H1 (cell line): ENCODE results near the gene TYK2. TPM values are rescaled to one million over a fixed set of nuclear protein-coding genes. Genes with fewer than 3 reads are reported as not detected.

ENCODE experiments used
- CTCF ChIA-PET: fragments of 300-600 bp; sonication (Branson Sonifier 250); formaldehyde crosslinking; loops from one replicate; lab custom pipeline; 2021; ENCODE audit not compliant: partially characterized antibody; lab: Charles Lee
- POLR2A ChIA-PET: fragments of 300-600 bp; sonication (Branson Sonifier 250); formaldehyde crosslinking; loops from one replicate; lab custom pipeline; 2021; ENCODE audit warnings: inconsistent platforms; ENCODE audit not compliant: partially characterized antibody; lab: Charles Lee
- DNase-seq, 2 experiments: peaks; one replicate each; pipeline versions ENCODE4 v3.0.0 to v3.0.0-alpha.2; 2010 to 2022; ENCODE audit warnings: low spot score in 2 of 2, low read depth in 1 of 2, mixed read lengths in 1 of 2
- FAIRE-seq: peaks from 2 replicates; lab custom pipeline; 2011; peaks lifted over from hg19 to GRCh38; lab: Jason Lieb, UNC
- H2AFZ ChIP-seq: 2 replicates; pipeline ENCODE4 v1.8.1; 2012; ENCODE audit warnings: low read length, inconsistent platforms
- H2AK5ac ChIP-seq: 2 replicates; pipeline ENCODE4 v1.6.1; 2013; ENCODE audit warnings: low read depth, low read length
- H2BK120ac ChIP-seq: replicated peaks from 2 replicates; pipeline ENCODE3; 2013; ENCODE audit warnings: low read depth, low read length, inconsistent platforms
- H2BK12ac ChIP-seq: 2 replicates; pipeline ENCODE4 v1.6.1; 2013; ENCODE audit warnings: low read depth, low read length
- H2BK15ac ChIP-seq: 2 replicates; pipeline ENCODE4 v1.6.1; 2013; ENCODE audit warnings: low read length
- H2BK20ac ChIP-seq: 2 replicates; pipeline ENCODE4 v1.6.1; 2013; ENCODE audit warnings: low read length
- H2BK5ac ChIP-seq: 2 replicates; pipeline ENCODE4 v1.6.1; 2013; ENCODE audit warnings: low read depth, low read length
- H3K14ac ChIP-seq: 2 replicates; pipeline ENCODE4 v1.6.1; 2013; ENCODE audit warnings: inconsistent platforms; ENCODE audit not compliant: insufficient read length
- H3K18ac ChIP-seq: 2 replicates; pipeline ENCODE4 v1.6.1; 2013; ENCODE audit warnings: low read length; ENCODE audit errors: extremely low read depth
- H3K23ac ChIP-seq: 2 replicates; pipeline ENCODE4 v1.6.1; 2013; ENCODE audit warnings: inconsistent platforms; ENCODE audit not compliant: insufficient read length
- H3K23me2 ChIP-seq: 2 replicates; pipeline ENCODE4 v1.6.1; 2013; ENCODE audit warnings: low read depth, low read length
- H3K27ac ChIP-seq: 2 replicates; pipeline ENCODE4 v1.6.1; 2011; ENCODE audit warnings: low read depth, low read length, inconsistent platforms
- H3K27me3 ChIP-seq, 4 experiments: replicated peaks in 1 of 4; 1 replicate in 1 of 4; 2 replicates in 3 of 4; pipeline versions ENCODE4 v1.6.1 to v1.8.1; 2011 to 2013; ENCODE audit warnings: low read length in 3 of 4, mild to moderate bottlenecking in 3 of 4, inconsistent platforms in 2 of 4, mixed read lengths in 2 of 4, moderate library complexity in 1 of 4; ENCODE audit not compliant: control insufficient read depth in 3 of 4, insufficient read depth in 3 of 4; ENCODE audit errors: extremely low read depth in 1 of 4
- H3K36me3 ChIP-seq, 4 experiments: 2 replicates each; pipeline versions ENCODE4 v1.6.1 to v1.8.1; 2011 to 2013; ENCODE audit warnings: mild to moderate bottlenecking in 4 of 4, low read length in 3 of 4, moderate library complexity in 2 of 4, control low read depth in 1 of 4, inconsistent platforms in 1 of 4; ENCODE audit not compliant: insufficient read depth in 4 of 4, control insufficient read depth in 2 of 4
- H3K4ac ChIP-seq: replicated peaks from 2 replicates; pipeline ENCODE3; 2013; ENCODE audit warnings: low read length, low read depth, mixed read lengths, inconsistent platforms; ENCODE audit not compliant: insufficient read length
- H3K4me1 ChIP-seq, 4 experiments: replicated peaks in 1 of 4; 1 replicate in 1 of 4; 2 replicates in 3 of 4; pipeline versions ENCODE4 v1.6.1 to v1.8.1; 2011 to 2013; ENCODE audit warnings: low read length in 3 of 4, inconsistent platforms in 2 of 4, mixed read lengths in 1 of 4; ENCODE audit not compliant: insufficient read depth in 4 of 4, control insufficient read depth in 3 of 4
- H3K4me2 ChIP-seq, 2 experiments: 2 replicates each; pipeline versions ENCODE4 v1.6.1 to v1.8.1; 2011 to 2013; ENCODE audit warnings: low read depth in 2 of 2, low read length in 2 of 2, control low read depth in 1 of 2, inconsistent platforms in 1 of 2, mild to moderate bottlenecking in 1 of 2; ENCODE audit not compliant: insufficient read depth in 1 of 2
- H3K4me3 ChIP-seq, 4 experiments: fragments of 200-600, 300-600 bp in 1 of 4; sonication (generic), shearing (Covaris generic), sonication (Bioruptor Twin) in 1 of 4; 2 replicates each; pipeline versions ENCODE4 v1.5.1 to v1.8.1; 2011 to 2016; ENCODE audit warnings: low read length in 4 of 4, low read depth in 3 of 4, control low read depth in 2 of 4, inconsistent platforms in 2 of 4, mild to moderate bottlenecking in 2 of 4, mixed read lengths in 1 of 4, moderate library complexity in 1 of 4; ENCODE audit not compliant: insufficient read depth in 2 of 4; ENCODE audit errors: extremely low read depth in 1 of 4
- H3K56ac ChIP-seq: replicated peaks from 2 replicates; pipeline ENCODE3; 2013; ENCODE audit warnings: low read depth, mild to moderate bottlenecking, mixed read lengths, low read length, inconsistent platforms; ENCODE audit not compliant: insufficient read length
- H3K79me1 ChIP-seq: 2 replicates; pipeline ENCODE4 v1.6.1; 2013; ENCODE audit warnings: low read depth, low read length, control low read depth
- H3K79me2 ChIP-seq, 2 experiments: 2 replicates each; pipeline versions ENCODE4 v1.6.1 to v1.8.1; 2012 to 2013; ENCODE audit warnings: low read length in 2 of 2, mild to moderate bottlenecking in 2 of 2, inconsistent platforms in 1 of 2; ENCODE audit not compliant: insufficient read depth in 2 of 2, control insufficient read depth in 1 of 2
- H3K9ac ChIP-seq, 4 experiments: replicated peaks in 1 of 4; 1 replicate in 1 of 4; 2 replicates in 3 of 4; pipeline versions ENCODE4 v1.6.1 to v1.8.1; 2011 to 2013; ENCODE audit warnings: low read depth in 3 of 4, low read length in 3 of 4, control low read depth in 2 of 4, mild to moderate bottlenecking in 2 of 4, moderate library complexity in 2 of 4, inconsistent platforms in 1 of 4; ENCODE audit errors: extremely low read depth in 1 of 4
- H3K9me3 ChIP-seq, 2 experiments: 2 replicates each; pipeline versions ENCODE4 v1.6.1 to v1.8.1; 2012 to 2013; ENCODE audit warnings: mild to moderate bottlenecking in 2 of 2, moderate library complexity in 2 of 2, control low read depth in 1 of 2, inconsistent platforms in 1 of 2, low read depth in 1 of 2, low read length in 1 of 2, mixed read lengths in 1 of 2; ENCODE audit not compliant: insufficient read depth in 2 of 2
- H4K20me1 ChIP-seq, 2 experiments: replicated peaks in 1 of 2; 2 replicates each; pipeline versions ENCODE3 to v1.8.1; 2011 to 2013; ENCODE audit warnings: inconsistent platforms in 2 of 2, low read length in 2 of 2, mild to moderate bottlenecking in 1 of 2; ENCODE audit not compliant: insufficient read depth in 2 of 2, control insufficient read depth in 1 of 2
- H4K5ac ChIP-seq: 2 replicates; pipeline ENCODE4 v1.6.1; 2013; ENCODE audit warnings: low read length, low read depth, mixed read lengths, inconsistent platforms; ENCODE audit not compliant: insufficient read length
- H4K8ac ChIP-seq: 2 replicates; pipeline ENCODE4 v1.8.0; 2013; ENCODE audit warnings: mild to moderate bottlenecking, moderate library complexity, low read length, inconsistent platforms; ENCODE audit not compliant: insufficient read depth; ENCODE audit errors: extremely low read depth
- H4K91ac ChIP-seq: replicated peaks from 2 replicates; pipeline ENCODE3; 2013; ENCODE audit warnings: low read length, mixed read lengths, inconsistent platforms; ENCODE audit not compliant: insufficient read length
- EGR1 ChIP-seq: IDR thresholded peaks from 2 replicates; pipeline ENCODE4 v1.6.1; 2011; ENCODE audit warnings: low read depth, low read length, borderline replicate concordance
- POU5F1 ChIP-seq: IDR thresholded peaks from 2 replicates; pipeline ENCODE4 v1.6.1; 2011; ENCODE audit warnings: low read depth, mild to moderate bottlenecking, low read length, moderate library complexity
- SP4 ChIP-seq: IDR thresholded peaks from 2 replicates; pipeline ENCODE4 v1.6.1; 2012; ENCODE audit warnings: low read length, inconsistent platforms
- SRF ChIP-seq: IDR thresholded peaks from 2 replicates; pipeline ENCODE4 v1.6.1; 2011; ENCODE audit warnings: mild to moderate bottlenecking, low read depth, low read length, moderate library complexity
- SUZ12 ChIP-seq: fragments of 200-600 bp; sonication (generic); IDR thresholded peaks from 2 replicates; pipeline ENCODE4 v1.6.1; 2012; ENCODE audit warnings: mild to moderate bottlenecking, inconsistent platforms, low read length, moderate library complexity, mixed read lengths
- WGBS, 2 experiments: shearing (Covaris generic) in 1 of 2; methylation state at CpG; one replicate each; pipeline versions ENCODE4 v1.1.6 to v1.1.7; 2013 to 2015; ENCODE audit warnings: low lambda C conversion rate in 2 of 2, mixed read lengths in 2 of 2, inconsistent platforms in 1 of 2, low coverage in 1 of 2, missing lambda C conversion rate in 1 of 2; ENCODE audit not compliant: insufficient replicate concordance in 2 of 2, insufficient coverage in 1 of 2, insufficient read length in 1 of 2; ENCODE audit errors: extremely low coverage in 1 of 2, missing lambda C conversion rate in 1 of 2; 5-methylcytosine and 5-hydroxymethylcytosine counted together
- polyA plus RNA-seq, 7 experiments: library from polyadenylated mRNA; depleted of rRNA in 3 of 7; stranded (reverse) in 5 of 7; unstranded in 2 of 7; fragments of >200 nt in 5 of 7; fragments of 200-250 nt in 2 of 7; gene quantifications; 1 replicate in 5 of 7; 2 replicates in 1 of 7; 4 replicates in 1 of 7; pipeline versions ENCODE4 v1.2.1 to v1.2.3, GENCODE V29; 2011 to 2013; ENCODE audit warnings: missing spikeins in 2 of 7, mixed read lengths in 2 of 7
- total RNA-seq: library from RNA; stranded (reverse); fragmentation: NEBNext Ultra II Directional; extraction: Animal tissue kit (Norgen Biotek cat#: 25700); gene quantifications from 2 replicates; pipeline ENCODE4 v1.2.1, GENCODE V29; 2021

TYK2 gene
- total and polyA plus RNA-seq, 2 of the 8 experiments (the other 6 are each of a cell fraction or from before 2014, with no cell fraction given), result 32.1 to 40.8 TPM

- Histone ChIP-seq H3K27ac (no peak overlapping the region), H3K4ac (no peak overlapping the region), H2AK5ac (no peak overlapping the region), H3K4me1 (peaks cover 0 to 5% (median 1%) of the 10 kb centered on the region in 4 experiments; a peak in 1 of 7 replicates), H3K18ac (no peak overlapping the region), H2AFZ (no peak overlapping the region), H2BK20ac (no peak overlapping the region), H3K4me2 (no peak overlapping the region), H3K4me3 (no peak overlapping the region), H3K79me1 (no peaks in the 10 kb centered on the region), H2BK5ac (no peak overlapping the region), H4K5ac (no peak overlapping the region), H4K20me1 (peaks cover 0 to 3% of the 10 kb centered on the region in 2 experiments), H3K36me3 (peaks cover 0 to 4% (median 0%) of the 10 kb centered on the region in 4 experiments; a peak in 2 of 8 replicates)
- whole genome bisulfite sequencing, 2 experiments, result 87% methylated on average over 7 of the region's 8 CpGs; no CpG with 5 or more reads in 1 of the 2 experiments
- CTCF ChIA-PET, result interaction anchor here (0.9 to 5.9 kb wide), 3 partner anchors 24 to 118 kb away, joined by 4 to 28 read pairs (median 4); no protein-coding TSS in a partner anchor
- FAIRE-seq, result no peak
- DNase-seq, result no peak
- POLR2A ChIA-PET, result no interaction called here
- no peak for TF ChIP-seq POU5F1
- TF ChIP-seq SUZ12, result no peak
- no peak for TF ChIP-seq SRF
- TF ChIP-seq SP4, result no peak
- no peak for TF ChIP-seq EGR1
- TF ChIP-seq, all 59 proteins: peak for 0
- Histone ChIP-seq H3K79me2 (peaks cover 0 to 4% of the 10 kb centered on the region in 2 experiments; a peak in 3 of 4 replicates), H3K56ac (no peak overlapping the region), H3K23me2 (peaks cover 18% of the 10 kb centered on the region), H2BK120ac (no peak overlapping the region), H3K9ac (no peak overlapping the region), H2BK12ac (no peak overlapping the region), H4K8ac (no peak overlapping the region), H3K27me3 (no peaks in the 10 kb centered on the region), H3K23ac (no peak overlapping the region), H2BK15ac (no peak overlapping the region), H3K14ac (no peak overlapping the region), H4K91ac (no peak overlapping the region), H3K9me3 (no peaks in the 10 kb centered on the region)
Measured at GRCh38 chr19:10378124-10378523, 2.2 kb downstream of the TYK2 start.
